Mesenchymal stem cell (in vitro differentiated cells and primary cell): Measurements from ENCODE around the gene HS3ST2.

Source experiments
- DNase-seq: peaks from one replicate; pipeline ENCODE4 v3.0.0-alpha.2; 2013
- H2AFZ ChIP-seq: one replicate; pipeline ENCODE4 v1.6.1; 2013; ENCODE audit warnings: low read depth, mild to moderate bottlenecking, control low read depth, inconsistent platforms, low read length, moderate library complexity
- H2AK5ac ChIP-seq: 2 replicates; pipeline ENCODE4 v1.6.1; 2013; ENCODE audit warnings: low read length, moderate library complexity, mild to moderate bottlenecking, inconsistent platforms; ENCODE audit not compliant: severe bottlenecking
- H2BK120ac ChIP-seq: one replicate; pipeline ENCODE4 v1.6.1; 2013; ENCODE audit warnings: low read depth, mild to moderate bottlenecking, inconsistent platforms, low read length, moderate library complexity
- H2BK12ac ChIP-seq, 2 experiments: one replicate each; pipeline ENCODE4 v1.6.1; 2013; ENCODE audit warnings: inconsistent platforms in 2 of 2, low read length in 2 of 2, mild to moderate bottlenecking in 2 of 2, moderate library complexity in 2 of 2, control low read depth in 1 of 2
- H2BK15ac ChIP-seq: one replicate; pipeline ENCODE4 v1.6.1; 2013; ENCODE audit warnings: mild to moderate bottlenecking, low read depth, inconsistent platforms; ENCODE audit not compliant: poor library complexity, severe bottlenecking
- H2BK5ac ChIP-seq: 2 replicates; pipeline ENCODE4 v1.6.1; 2013; ENCODE audit warnings: low read depth, mild to moderate bottlenecking, low read length, control low read depth, inconsistent platforms; ENCODE audit not compliant: poor library complexity, severe bottlenecking
- H3K14ac ChIP-seq, 2 experiments: one replicate each; pipeline ENCODE4 v1.6.1; 2013; ENCODE audit warnings: inconsistent platforms in 2 of 2, low read length in 2 of 2, control low read depth in 1 of 2, mild to moderate bottlenecking in 1 of 2, moderate library complexity in 1 of 2
- H3K18ac ChIP-seq, 2 experiments: one replicate each; pipeline ENCODE4 v1.6.1; 2013; ENCODE audit warnings: inconsistent platforms in 2 of 2, low read length in 2 of 2, control low read depth in 1 of 2, low read depth in 1 of 2, mild to moderate bottlenecking in 1 of 2
- H3K23ac ChIP-seq, 2 experiments: one replicate each; pipeline ENCODE4 v1.6.1; 2013; ENCODE audit warnings: inconsistent platforms in 2 of 2, low read length in 2 of 2, mild to moderate bottlenecking in 2 of 2, moderate library complexity in 2 of 2, control low read depth in 1 of 2
- H3K27ac ChIP-seq: 2 replicates; pipeline ENCODE4 v1.5.1; 2013; ENCODE audit warnings: mild to moderate bottlenecking, moderate library complexity, low read length, control low read depth, inconsistent platforms; ENCODE audit not compliant: poor library complexity, severe bottlenecking
- H3K27me3 ChIP-seq, 2 experiments: 2 replicates each; pipeline versions ENCODE4 v1.6.1 to v1.7.0; 2013; ENCODE audit warnings: low read length in 2 of 2, mild to moderate bottlenecking in 2 of 2, moderate library complexity in 2 of 2, control low read depth in 1 of 2, inconsistent platforms in 1 of 2; ENCODE audit not compliant: control insufficient read depth in 1 of 2, insufficient read depth in 1 of 2
- H3K36me3 ChIP-seq, 2 experiments: 2 replicates each; pipeline versions ENCODE4 v1.6.1 to v1.7.0; 2013; ENCODE audit warnings: low read length in 2 of 2, control low read depth in 1 of 2, inconsistent platforms in 1 of 2, low read depth in 1 of 2, mild to moderate bottlenecking in 1 of 2; ENCODE audit not compliant: insufficient read depth in 2 of 2, control insufficient read depth in 1 of 2
- H3K4ac ChIP-seq, 2 experiments: one replicate each; pipeline ENCODE4 v1.6.1; 2013; ENCODE audit warnings: inconsistent platforms in 2 of 2, low read length in 2 of 2, mild to moderate bottlenecking in 2 of 2, moderate library complexity in 2 of 2, control low read depth in 1 of 2, low read depth in 1 of 2
- H3K4me1 ChIP-seq: 2 replicates; pipeline ENCODE4 v1.6.1; 2013; ENCODE audit warnings: low read depth, low read length, control low read depth; ENCODE audit not compliant: control insufficient read depth, insufficient read depth
- H3K4me2 ChIP-seq: 2 replicates; pipeline ENCODE4 v1.6.1; 2013; ENCODE audit warnings: low read length, mild to moderate bottlenecking, inconsistent platforms; ENCODE audit not compliant: poor library complexity, severe bottlenecking
- H3K4me3 ChIP-seq, 2 experiments: 2 replicates each; pipeline versions ENCODE4 v1.5.1 to v1.7.0; 2013; ENCODE audit warnings: low read length in 2 of 2, mild to moderate bottlenecking in 2 of 2, control low read depth in 1 of 2, low read depth in 1 of 2; ENCODE audit not compliant: insufficient read depth in 1 of 2
- H3K79me1 ChIP-seq: replicated peaks from 2 replicates; pipeline ENCODE4 v1.6.1; 2013; ENCODE audit warnings: mild to moderate bottlenecking, control low read depth, low read length, inconsistent platforms; ENCODE audit not compliant: poor library complexity, severe bottlenecking
- H3K9ac ChIP-seq: 2 replicates; pipeline ENCODE4 v1.7.0; 2013; ENCODE audit warnings: mild to moderate bottlenecking, low read length, moderate library complexity
- H3K9me3 ChIP-seq: 2 replicates; pipeline ENCODE4 v1.7.0; 2013; ENCODE audit warnings: mild to moderate bottlenecking, low read length; ENCODE audit not compliant: control insufficient read depth
- H4K8ac ChIP-seq: one replicate; pipeline ENCODE4 v1.6.1; 2013; ENCODE audit warnings: inconsistent platforms, mild to moderate bottlenecking, low read length, moderate library complexity
- H4K91ac ChIP-seq: one replicate; pipeline ENCODE4 v1.6.1; 2013; ENCODE audit warnings: mild to moderate bottlenecking, low read length, inconsistent platforms
- WGBS: methylation state at CpG from one replicate; pipeline ENCODE4 v1.1.7; 2013; ENCODE audit warnings: mixed read lengths; 5-methylcytosine and 5-hydroxymethylcytosine counted together

HS3ST2 gene

GRCh38 chr16:22771551-22771950, 42.4 kb upstream of the HS3ST2 start:
- no peak overlapping the region for H2BK5ac ChIP-seq
- H3K4me2 ChIP-seq = no peak overlapping the region
- H2BK12ac ChIP-seq = no peak overlapping the region
- no peaks in the 10 kb centered on the region for H3K36me3 ChIP-seq
- H3K23ac ChIP-seq = no peak overlapping the region
- no peak overlapping the region for H4K91ac ChIP-seq
- H3K4me3 ChIP-seq = no peak overlapping the region
- no peaks in the 10 kb centered on the region for H3K79me1 ChIP-seq
- no peak overlapping the region for H2AFZ ChIP-seq
- no peak overlapping the region for H4K8ac ChIP-seq
- H3K9me3 ChIP-seq = no peaks in the 10 kb centered on the region
- no peaks in the 10 kb centered on the region for H3K4me1 ChIP-seq
- H3K14ac ChIP-seq = no peak overlapping the region
- no peak overlapping the region for H3K4ac ChIP-seq
- no peak overlapping the region for H2AK5ac ChIP-seq
- no peak overlapping the region for H2BK120ac ChIP-seq
- H2BK15ac ChIP-seq = no peak overlapping the region
- DNase-seq = no peak
- no peak overlapping the region for H3K18ac ChIP-seq
- no CpG with 5 or more reads among the region's 1 CpG for WGBS
- peaks cover 0 to 22% of the 10 kb centered on the region in 2 experiments for H3K27me3 ChIP-seq
- H3K9ac ChIP-seq = no peak overlapping the region
- no peak overlapping the region for H3K27ac ChIP-seq

GRCh38 chr16:22775220-22775922, 38.6 kb upstream of the HS3ST2 start:
- no peak for DNase-seq
- H3K4ac ChIP-seq = no peak overlapping the region
- H4K8ac ChIP-seq = no peak overlapping the region
- no peak overlapping the region for H2BK120ac ChIP-seq
- no peak overlapping the region for H3K4me2 ChIP-seq
- H2AK5ac ChIP-seq = no peak overlapping the region
- no peak overlapping the region for H3K23ac ChIP-seq
- no peak overlapping the region for H2BK5ac ChIP-seq
- no peaks in the 10 kb centered on the region for H3K79me1 ChIP-seq
- H3K9ac ChIP-seq = no peak overlapping the region
- no peak overlapping the region for H2BK12ac ChIP-seq
- H3K36me3 ChIP-seq = no peaks in the 10 kb centered on the region
- no peaks in the 10 kb centered on the region for H3K4me1 ChIP-seq
- no peak overlapping the region for H2BK15ac ChIP-seq
- H2AFZ ChIP-seq = no peak overlapping the region
- H3K14ac ChIP-seq = no peak overlapping the region
- H3K27ac ChIP-seq = no peak overlapping the region
- WGBS = 66% methylated on average over 6 of the region's 6 CpGs
- H3K18ac ChIP-seq = no peak overlapping the region
- no peak overlapping the region for H3K4me3 ChIP-seq
- peaks cover 0 to 24% of the 10 kb centered on the region in 2 experiments for H3K27me3 ChIP-seq
- H3K9me3 ChIP-seq = no peaks in the 10 kb centered on the region
- no peak overlapping the region for H4K91ac ChIP-seq

GRCh38 chr16:22781480-22781879, 32.5 kb upstream of the HS3ST2 start:
- Histone ChIP-seq H3K4me1 (no peaks in the 10 kb centered on the region), H3K4me3 (no peak overlapping the region), H3K23ac (no peak overlapping the region), H3K79me1 (no peaks in the 10 kb centered on the region), H4K8ac (no peak overlapping the region), H2BK15ac (no peak overlapping the region), H3K27me3 (peaks cover 0 to 6% of the 10 kb centered on the region in 2 experiments), H4K91ac (no peak overlapping the region), H3K4me2 (peak overlapping the region; percentile 29), H3K4ac (no peak overlapping the region), H3K36me3 (no peaks in the 10 kb centered on the region), H2BK120ac (no peak overlapping the region), H3K9me3 (no peaks in the 10 kb centered on the region), H2AFZ (no peak overlapping the region), H3K14ac (no peak overlapping the region), H2BK12ac (no peak overlapping the region), H2BK5ac (no peak overlapping the region), H2AK5ac (no peak overlapping the region), H3K18ac (no peak overlapping the region), H3K9ac (no peak overlapping the region), H3K27ac (no peak overlapping the region)
- DNase-seq = no peak
- 81% methylated on average over 4 of the region's 8 CpGs for WGBS

- WGBS = 37% methylated on average over 3 of the region's 4 CpGs
Measured at GRCh38 chr16:22782314-22782713, 31.6 kb upstream of the HS3ST2 start.

More at GRCh38 chr16:22782314-22782713, 31.6 kb upstream of the HS3ST2 start:
- Histone ChIP-seq H3K27ac (no peak overlapping the region), H3K18ac (no peak overlapping the region), H3K9ac (no peak overlapping the region), H3K9me3 (no peaks in the 10 kb centered on the region), H2BK12ac (no peak overlapping the region), H3K4ac (no peak overlapping the region), H4K8ac (no peak overlapping the region), H3K79me1 (no peaks in the 10 kb centered on the region), H3K4me2 (no peak overlapping the region), H2BK5ac (no peak overlapping the region), H2BK15ac (no peak overlapping the region), H2AFZ (no peak overlapping the region), H4K91ac (no peak overlapping the region), H3K4me1 (no peaks in the 10 kb centered on the region), H2AK5ac (no peak overlapping the region), H2BK120ac (no peak overlapping the region), H3K14ac (no peak overlapping the region), H3K36me3 (no peaks in the 10 kb centered on the region), H3K27me3 (peaks cover 0 to 6% of the 10 kb centered on the region in 2 experiments), H3K23ac (no peak overlapping the region), H3K4me3 (no peak overlapping the region)
- DNase-seq = no peak
